Adipose tissue (tissue), 3 donors: ENCODE measurements around the gene PSAPL1. TPM values are rescaled to one million over a fixed set of nuclear protein-coding genes. Genes with fewer than 3 reads are reported as not detected.

Experiments
- polyA plus RNA-seq, 3 donors: library from polyadenylated mRNA; stranded (reverse); fragments of 200-250 nt; gene quantifications; one replicate each; pipeline ENCODE4 v1.2.3, GENCODE V29; 2013
- donor health status: healthy with polysubstance abuse.
- donor health status: Bipolar disorder and iron deficiency.
- donor health status: healthy.

PSAPL1 gene
- polyA plus RNA-seq, 3 donors, result 0.22 to 2.1 TPM; not detected in 1

Other genes starting within 250 kb of the PSAPL1 start
- gene SORCS2, start 242.4 kb downstream of the PSAPL1 start, polyA plus RNA-seq, result 1 to 10 TPM in 1 of 3 donors, under 1 TPM in 2; 0.22 to 2.2 (median 0.83) TPM